Eye (tissue), 1 donor: ENCODE data around the gene CSPG4.

Experiments
- DNase-seq: peaks from one replicate; pipeline ENCODE4 v3.0.0-alpha.2; 2015

The CSPG4 gene

DNA sequence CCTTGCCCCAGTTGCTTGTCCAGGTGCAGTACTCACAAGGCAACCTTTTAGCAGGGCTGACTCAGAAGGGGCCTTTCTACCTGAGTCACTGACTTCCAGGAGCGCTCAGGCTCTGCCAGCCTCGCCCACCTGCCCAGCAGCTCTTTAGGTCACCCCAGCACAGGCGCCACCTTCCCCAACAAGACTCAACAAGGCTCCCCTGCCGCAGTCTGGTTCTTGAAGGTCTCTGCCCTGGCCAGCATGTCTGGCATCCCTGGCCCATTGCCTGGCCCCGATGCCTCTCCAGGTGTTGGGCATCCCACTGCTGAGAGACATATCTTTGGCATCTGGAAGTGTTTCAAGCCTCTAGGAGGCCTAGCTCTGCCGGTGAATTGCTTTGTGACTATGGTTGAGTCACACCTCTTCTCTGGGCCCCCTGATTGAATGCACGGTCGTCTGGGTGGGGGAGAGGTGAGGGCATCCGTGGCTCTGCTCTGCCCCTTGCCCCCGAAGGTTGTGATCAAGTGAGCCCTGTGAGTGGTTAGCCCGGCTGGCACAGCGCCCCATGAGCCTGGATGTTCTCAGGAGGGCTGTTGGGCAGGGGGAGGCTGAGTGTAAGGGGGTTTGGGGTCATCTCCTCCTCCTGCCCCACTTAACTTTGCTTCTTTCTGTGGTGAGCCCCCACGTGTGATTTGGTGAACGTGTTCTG lies 43.3 kb downstream of the CSPG4 start:
- DNase-seq, result no peak

GRCh38 chr15:75666823-75667501 lies 45.7 kb downstream of the CSPG4 start:
- DNase-seq, result peak; percentile 66

DNA sequence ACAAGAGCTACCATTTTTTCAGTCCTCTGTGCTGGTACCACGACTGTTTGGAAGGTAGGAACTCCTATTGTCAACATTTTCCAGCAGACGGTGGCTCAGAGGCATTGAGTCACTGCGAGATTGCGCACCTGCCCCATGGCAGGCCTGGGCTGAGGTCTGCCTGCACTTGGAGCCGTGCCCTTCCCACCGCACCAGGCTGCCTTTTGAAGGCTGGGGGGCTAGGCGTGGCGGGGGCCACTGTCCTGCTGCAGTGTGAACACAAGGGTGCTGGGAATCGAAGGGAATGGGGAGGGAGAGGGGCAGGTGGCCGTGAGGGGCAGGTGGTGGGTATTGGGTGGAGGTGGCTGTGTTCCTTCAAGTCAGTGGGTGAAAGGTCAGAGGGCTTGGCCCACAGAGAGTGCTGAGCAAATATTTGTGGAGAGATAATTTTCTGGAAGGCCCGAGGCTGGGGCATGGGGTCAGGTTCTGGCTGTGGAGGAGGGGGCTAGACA lies 48.7 kb downstream of the CSPG4 start:
- DNase-seq, result no peak

DNA sequence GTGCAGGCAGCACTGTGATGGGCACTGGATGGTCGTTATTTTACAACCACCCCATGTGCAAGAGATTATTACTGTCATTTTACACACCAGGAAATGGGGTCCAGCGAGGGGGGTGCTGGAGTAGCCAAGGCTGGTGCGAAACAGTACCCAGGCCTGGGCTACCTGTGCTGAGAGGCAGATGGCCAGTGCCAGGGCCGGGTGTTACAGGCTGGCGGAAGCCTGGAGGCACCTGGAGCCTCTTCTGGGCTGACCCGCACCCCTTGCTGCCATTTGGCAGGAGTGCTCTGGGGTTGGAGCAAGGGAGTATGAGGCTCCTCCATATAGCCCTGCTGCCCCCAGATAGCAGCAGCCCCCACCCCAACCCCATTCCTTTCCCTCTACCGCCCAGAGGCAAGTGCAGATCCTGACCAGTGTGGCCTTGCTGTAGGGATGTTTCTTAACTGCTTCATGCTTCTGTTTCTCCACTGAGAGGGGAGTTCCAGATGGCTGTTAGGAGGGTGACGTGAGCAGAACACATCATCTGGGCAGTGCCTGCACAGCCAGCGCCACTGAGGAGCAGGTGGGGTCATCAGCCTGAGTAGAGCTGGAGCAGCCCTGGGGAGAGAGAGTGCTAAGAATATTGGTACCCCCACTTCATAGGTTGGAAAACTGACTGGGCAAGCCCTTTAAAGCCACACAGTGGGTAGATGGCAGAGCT lies 49.7 kb downstream of the CSPG4 start:
- no peak for DNase-seq

GRCh38 chr15:75661756-75662140 lies 50.9 kb downstream of the CSPG4 start:
- no peak for DNase-seq

DNA sequence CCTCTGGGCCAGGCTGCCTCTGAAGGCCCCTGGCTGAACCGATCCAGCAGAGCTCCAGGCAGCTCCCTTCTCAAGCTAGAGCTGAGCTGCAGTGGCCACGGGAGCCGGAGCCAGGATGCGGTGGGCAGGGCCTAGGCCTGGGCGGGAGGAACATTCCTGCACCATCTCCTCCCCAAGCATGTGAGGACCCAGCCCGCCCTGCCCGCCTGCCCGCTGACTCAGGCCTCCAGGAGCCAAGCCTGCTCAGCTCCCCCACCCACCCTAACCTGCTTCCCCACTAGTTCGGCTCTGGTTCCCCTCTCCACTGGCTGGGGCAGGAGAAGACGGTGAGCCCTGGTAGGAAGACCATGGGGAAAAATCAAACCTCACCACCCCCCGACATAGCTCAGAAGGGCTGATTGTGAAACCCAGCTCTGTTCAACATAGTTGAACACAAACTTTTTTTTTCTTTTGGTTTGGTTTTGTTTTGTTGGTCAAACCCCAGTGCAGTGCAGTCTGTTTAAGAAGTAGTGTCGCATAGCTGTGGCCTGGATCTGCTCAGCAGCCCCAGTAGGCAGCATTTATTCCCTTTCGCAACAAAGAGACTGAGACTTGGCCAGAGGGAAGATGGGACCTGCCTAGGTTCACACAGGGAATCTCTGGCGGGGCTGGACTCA lies 51.4 kb downstream of the CSPG4 start:
- DNase-seq, result peak; percentile 63

DNA sequence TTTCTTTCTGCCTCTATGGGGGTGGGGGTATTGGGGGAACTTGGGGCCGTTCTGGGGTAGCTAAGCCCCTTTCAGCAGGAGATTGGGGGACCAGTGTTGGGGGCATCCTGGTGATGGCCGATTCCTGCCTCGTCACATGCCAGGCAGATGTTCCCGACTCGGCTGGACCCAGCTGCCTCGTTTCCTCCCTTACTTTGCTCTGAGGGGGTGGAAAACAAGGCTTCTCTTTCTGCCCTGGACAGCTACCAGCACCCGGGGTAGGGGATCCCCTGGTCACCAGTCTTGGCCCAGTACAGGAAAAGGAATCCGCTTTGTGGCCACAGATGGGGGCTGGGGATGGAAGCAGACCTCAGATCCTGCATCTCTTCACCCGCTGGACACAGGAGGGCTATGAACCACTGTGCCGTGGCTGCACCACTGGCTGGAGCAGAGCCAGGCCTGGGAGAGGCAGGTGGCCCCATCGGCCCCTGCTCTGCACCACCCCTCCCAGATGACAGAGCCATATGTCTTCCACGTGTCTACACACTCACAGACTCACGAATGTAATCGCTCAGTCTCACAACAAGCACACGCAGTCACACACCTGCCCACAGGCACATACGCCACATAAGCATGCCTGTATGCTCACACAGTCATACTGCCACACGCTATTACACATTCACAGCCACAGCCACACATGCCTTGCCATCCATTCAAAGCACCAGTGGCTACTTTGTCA lies 52.6 kb downstream of the CSPG4 start:
- DNase-seq, result no peak

- no peak for DNase-seq
Measured at GRCh38 chr15:75659141-75659771, 53.4 kb downstream of the CSPG4 start.

GRCh38 chr15:75656813-75657212 lies 55.8 kb downstream of the CSPG4 start:
- DNase-seq, result no peak

GRCh38 chr15:75656331-75656730 lies 56.3 kb downstream of the CSPG4 start:
- DNase-seq, result no peak

GRCh38 chr15:75655931-75656330 lies 56.7 kb downstream of the CSPG4 start:
- no peak for DNase-seq

DNA sequence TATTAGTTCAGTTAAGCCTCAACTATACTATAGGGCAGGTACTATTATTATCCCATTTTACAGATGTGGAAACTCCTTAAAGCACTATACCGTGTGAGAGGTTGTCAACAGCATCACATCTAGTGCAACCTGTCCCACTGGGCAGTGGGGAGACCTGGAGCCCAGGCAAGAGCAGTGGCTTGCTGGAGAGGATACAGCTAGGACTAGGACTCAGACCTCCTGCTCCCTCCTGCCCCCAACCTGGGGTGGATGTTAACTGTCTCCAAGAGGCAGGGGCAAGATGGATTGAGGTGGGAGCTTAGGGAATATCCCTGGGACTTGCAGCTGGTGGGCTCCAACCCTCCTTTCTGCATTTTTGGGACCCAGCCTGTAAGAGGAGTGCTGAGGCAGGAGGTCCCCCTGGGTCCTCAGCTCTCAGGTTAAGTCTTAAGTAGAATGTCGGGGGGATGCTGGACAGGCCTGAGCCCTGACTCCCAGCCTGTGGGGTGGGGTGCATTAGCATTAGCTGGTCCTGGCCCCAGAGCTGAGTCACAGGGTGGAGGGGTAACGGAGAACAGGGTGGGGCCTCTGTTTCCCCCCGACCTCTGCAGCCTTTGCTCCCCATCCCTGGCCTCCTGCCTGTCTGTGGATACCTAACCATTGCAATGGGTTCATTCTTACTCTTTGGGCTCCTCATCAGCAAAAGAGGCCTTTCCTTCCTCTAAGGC lies 58.3 kb downstream of the CSPG4 start:
- no peak for DNase-seq

DNA sequence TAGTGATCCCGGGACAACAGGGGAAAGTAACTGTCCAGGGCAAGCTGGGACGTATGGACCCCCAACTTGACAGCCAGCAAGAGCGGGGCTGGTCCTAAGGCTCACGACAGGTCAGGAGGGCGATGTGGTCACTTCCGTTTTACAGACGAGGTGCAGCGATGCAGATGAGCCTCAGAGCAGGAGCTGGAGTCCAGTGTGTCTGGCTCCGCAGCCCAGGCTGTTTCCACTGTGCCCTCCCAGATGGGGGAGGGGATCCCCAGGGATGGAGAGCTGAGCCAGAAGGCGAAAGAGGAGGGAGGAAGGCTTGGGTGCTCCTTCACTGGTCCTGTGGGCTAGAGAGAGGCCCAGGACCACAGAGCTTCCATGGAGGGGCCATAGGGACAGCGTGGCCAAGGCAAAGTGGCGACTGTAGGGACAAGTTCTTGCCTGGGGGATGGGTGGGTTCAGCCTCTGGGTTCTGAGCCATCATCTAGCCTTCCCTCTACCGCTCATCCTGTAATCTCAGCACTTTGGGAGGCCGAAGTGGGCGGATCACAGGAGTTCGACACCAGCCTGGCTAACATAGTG lies 59.2 kb downstream of the CSPG4 start:
- peak; percentile 55 for DNase-seq

DNA sequence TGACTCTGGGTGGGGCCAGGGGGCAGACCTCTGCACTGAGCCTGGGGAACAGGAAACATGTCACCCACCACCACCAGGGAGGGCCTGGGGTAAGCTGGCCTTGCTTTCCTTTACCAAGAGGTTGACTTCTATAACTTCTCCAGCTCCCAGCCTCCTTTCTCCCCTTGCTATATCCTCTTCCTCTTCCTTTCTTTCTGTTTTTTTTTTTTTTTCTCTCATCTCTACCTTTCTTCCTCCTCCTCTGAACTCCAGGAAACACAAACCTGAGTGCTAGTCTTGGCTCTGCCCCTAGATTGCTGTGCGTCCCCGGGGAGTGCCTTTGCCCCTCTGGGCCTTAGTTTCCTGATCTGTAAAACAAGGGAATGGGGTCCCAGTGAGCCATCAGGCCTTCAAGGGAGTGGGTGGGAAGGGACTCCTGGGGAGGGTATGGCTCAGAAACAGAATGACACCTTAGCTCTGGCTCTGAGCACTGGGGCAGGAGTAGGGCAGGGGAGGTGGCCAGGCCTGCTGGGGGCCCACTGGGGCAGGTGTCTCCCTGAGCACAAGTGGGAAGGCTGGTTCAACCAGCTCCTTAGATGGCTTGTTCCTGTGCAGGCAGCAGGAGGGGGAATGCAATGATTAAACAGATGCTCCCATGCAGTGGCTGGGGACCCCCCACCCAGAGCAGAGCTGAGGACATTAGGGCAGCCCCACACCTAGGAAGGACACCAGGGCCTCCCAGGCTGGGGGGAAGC lies 60.7 kb downstream of the CSPG4 start:
- DNase-seq, result no peak

DNA sequence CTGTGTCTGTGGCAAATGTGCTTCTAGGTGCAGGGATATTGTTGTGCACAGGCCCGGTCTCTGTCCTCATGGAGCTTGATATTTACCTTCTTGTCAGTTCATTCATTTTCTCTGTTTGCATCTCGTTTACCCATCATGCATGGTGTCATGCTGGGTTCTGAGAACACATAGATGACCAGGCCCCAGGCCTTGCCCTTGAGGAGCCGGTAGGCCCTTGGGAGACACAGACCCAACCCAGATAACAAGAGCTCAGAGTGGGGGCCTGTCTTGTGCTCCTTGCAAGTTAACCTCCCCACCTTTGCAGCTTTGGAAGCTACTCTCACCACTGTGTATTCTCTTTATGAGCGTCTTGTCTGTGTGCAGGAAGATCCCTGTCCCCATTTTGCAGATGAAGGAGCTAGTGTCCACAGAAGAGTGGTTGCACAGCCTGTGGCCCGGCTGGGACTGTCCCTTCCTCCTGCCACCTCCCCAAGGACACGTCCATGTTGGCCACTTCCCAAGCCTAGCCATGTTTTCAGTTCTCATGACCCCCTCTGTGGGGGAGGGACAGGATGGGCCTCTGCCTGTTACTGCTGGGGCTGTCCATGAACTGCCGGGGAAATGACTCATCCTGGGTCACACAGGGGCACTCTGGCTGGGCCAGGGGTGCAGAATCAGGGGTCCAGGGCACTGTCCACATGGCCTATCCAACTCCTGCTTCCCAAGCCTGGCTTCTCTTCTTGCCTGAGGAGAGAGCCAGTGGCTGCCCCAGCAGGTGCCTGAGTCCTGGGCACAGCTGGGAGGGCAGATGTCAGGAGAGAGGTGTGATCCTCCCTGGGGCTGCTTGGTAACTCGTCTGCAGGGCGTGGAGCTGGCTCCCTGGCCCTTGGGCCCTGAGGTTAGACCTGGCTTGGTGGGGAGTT lies 61.5 kb downstream of the CSPG4 start:
- DNase-seq, result no peak

- DNase-seq, result no peak
Measured at GRCh38 chr15:75649848-75650247, 62.8 kb downstream of the CSPG4 start.

GRCh38 chr15:75649045-75649761 lies 63.4 kb downstream of the CSPG4 start:
- DNase-seq, result no peak

- DNase-seq, result no peak
Measured at GRCh38 chr15:75648156-75649000, 64.3 kb downstream of the CSPG4 start.
